Fibroblast of lung (primary cell): ENCODE results near the gene HOPX. TPM values are rescaled to one million over a fixed set of nuclear protein-coding genes. Genes with fewer than 3 reads are reported as not detected.
"Not testable (repeated sequence)": the region's sequence is repeated elsewhere in the genome, so short reads cannot be mapped to it uniquely, and the experiment has no call there.

Experiments used
- DNase-seq, 2 donors: peaks; one replicate each; pipeline versions ENCODE4 v3.0.0 to v3.0.0-alpha.2; 2010; ENCODE audit warnings: low read depth in 2 of 2
- H2AFZ ChIP-seq: 2 replicates; pipeline ENCODE4 v1.5.1; 2012; ENCODE audit warnings: low read length, control low read depth, inconsistent platforms
- H3K27ac ChIP-seq: 2 replicates; pipeline ENCODE4 v1.5.1; 2011; ENCODE audit warnings: low read length, control low read depth; ENCODE audit not compliant: insufficient read depth
- H3K27me3 ChIP-seq: 2 replicates; pipeline ENCODE4 v1.5.1; 2011; ENCODE audit warnings: mild to moderate bottlenecking, low read length; ENCODE audit not compliant: control insufficient read depth, insufficient read depth
- H3K36me3 ChIP-seq: 2 replicates; pipeline ENCODE4 v1.5.1; 2011; ENCODE audit warnings: low read length; ENCODE audit not compliant: control insufficient read depth, insufficient read depth
- H3K4me1 ChIP-seq: 2 replicates; pipeline ENCODE4 v1.5.1; 2011; ENCODE audit warnings: low read length; ENCODE audit not compliant: control insufficient read depth, insufficient read depth; ENCODE audit errors: extremely low read depth
- H3K4me2 ChIP-seq: 2 replicates; pipeline ENCODE4 v1.5.1; 2011; ENCODE audit warnings: low read length, control low read depth; ENCODE audit not compliant: insufficient read depth; ENCODE audit errors: extremely low read depth
- H3K4me3 ChIP-seq, 4 experiments: fragments of 200-600 bp in 1 of 4; sonication (generic) in 1 of 4; replicated peaks in 1 of 4; 2 replicates each; pipeline ENCODE4 v1.5.1; 2011 to 2016; ENCODE audit warnings: low read length in 4 of 4, low read depth in 3 of 4, mild to moderate bottlenecking in 3 of 4, control low read depth in 2 of 4, inconsistent platforms in 1 of 4, mixed read lengths in 1 of 4; ENCODE audit not compliant: insufficient read depth in 1 of 4; ENCODE audit errors: control extremely low read depth in 1 of 4
- H3K79me2 ChIP-seq: 2 replicates; pipeline ENCODE4 v1.5.1; 2012; ENCODE audit warnings: mild to moderate bottlenecking, low read length, inconsistent platforms; ENCODE audit not compliant: control insufficient read depth, insufficient read depth
- H3K9ac ChIP-seq: 2 replicates; pipeline ENCODE4 v1.5.1; 2011; ENCODE audit warnings: mild to moderate bottlenecking, low read length, control low read depth; ENCODE audit not compliant: insufficient read depth
- H3K9me3 ChIP-seq: 2 replicates; pipeline ENCODE4 v1.5.1; 2012; ENCODE audit warnings: low read depth, low read length; ENCODE audit not compliant: control insufficient read depth, insufficient read depth
- H4K20me1 ChIP-seq: 2 replicates; pipeline ENCODE4 v1.5.1; 2011; ENCODE audit warnings: low read length; ENCODE audit not compliant: control insufficient read depth, insufficient read depth; ENCODE audit errors: extremely low read depth
- CTCF ChIP-seq, 2 donors: IDR thresholded peaks in 1 of 2; conservative IDR thresholded peaks in 1 of 2; 1 replicate in 1 of 2; 2 replicates in 1 of 2; pipeline ENCODE4 v1.5.1; 2011 to 2012; ENCODE audit warnings: low read length in 2 of 2, control low read depth in 1 of 2, inconsistent platforms in 1 of 2, low read depth in 1 of 2, mild to moderate bottlenecking in 1 of 2
- EZH2 ChIP-seq: IDR thresholded peaks from 2 replicates; pipeline ENCODE4 v1.5.1; 2012; ENCODE audit warnings: low read length, control low read depth, mild to moderate bottlenecking; ENCODE audit errors: missing control alignments
- polyA plus RNA-seq, 2 donors: library from polyadenylated mRNA; depleted of rRNA in 1 of 2; stranded (reverse) in 1 of 2; unstranded in 1 of 2; fragments of >200 nt; gene quantifications; 2 replicates each; pipeline ENCODE4 v1.2.1, GENCODE V29; 2011 to 2012; ENCODE audit warnings: missing spikeins in 1 of 2
- total RNA-seq: library from RNA; depleted of rRNA; stranded (reverse); fragments of >200 nt; gene quantifications from 2 replicates; pipeline ENCODE4 v1.2.1, GENCODE V29; 2014

The HOPX gene
- total and polyA plus RNA-seq, 2 donors (not counting 1 experiment from before 2014, with no cell fraction given) = 2.4 to 11.4 TPM

DNA sequence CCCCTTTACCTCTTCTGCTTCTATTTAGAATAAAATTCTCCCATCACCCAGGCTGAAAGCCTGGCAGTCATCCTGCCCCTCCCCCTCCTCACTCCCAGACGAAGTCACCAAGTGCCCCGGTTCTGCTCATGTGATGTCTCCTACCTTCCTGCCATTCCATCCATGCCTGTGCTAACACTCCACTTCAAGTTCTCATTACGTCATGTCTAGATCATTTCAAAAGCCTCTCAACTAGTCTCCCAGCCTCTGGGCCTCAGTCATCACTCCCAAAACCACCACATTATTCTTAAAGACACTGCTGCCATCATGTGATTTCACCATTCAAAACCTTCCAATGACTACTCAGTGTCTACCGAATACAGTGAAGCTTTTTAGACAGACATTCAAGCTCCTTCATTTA, 17.2 kb upstream of the HOPX start:
- peak; percentile 44 to 91 for DNase-seq

DNA sequence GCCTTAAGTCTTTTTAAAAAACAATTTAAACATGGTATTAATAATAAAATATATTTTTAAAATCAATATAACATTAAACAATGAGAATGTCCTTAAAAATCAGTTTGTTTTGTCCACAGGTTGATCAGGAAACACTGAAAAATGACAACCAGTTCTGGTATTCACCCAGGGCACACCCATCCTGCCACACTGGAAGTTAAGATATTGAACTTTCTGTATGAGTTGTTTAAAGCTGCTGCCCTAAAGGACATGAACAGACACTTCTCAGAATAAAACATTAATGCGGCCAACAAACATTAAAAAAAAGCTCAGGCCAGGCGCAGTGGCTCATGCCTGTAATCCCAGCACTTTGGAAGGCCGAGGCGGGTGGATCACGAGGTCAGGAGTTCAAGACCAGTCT, 15.0 kb upstream of the HOPX start:
- no peak overlapping the region for H3K4me3 ChIP-seq
- no peaks in the 10 kb centered on the region for H4K20me1 ChIP-seq
- H3K27ac ChIP-seq = no peak overlapping the region
- H2AFZ ChIP-seq = no peak overlapping the region
- no peak for TF ChIP-seq CTCF (conservative IDR thresholded peaks at IDR 0.05 in 1 of 2, IDR thresholded peaks at IDR 0.05 in 1 of 2; ENCODE audit: low read depth in 1 of 2, low read length in 2 of 2)
- no peak for TF ChIP-seq EZH2
- DNase-seq = no peak
- no peak overlapping the region for H3K4me2 ChIP-seq
- no peaks in the 10 kb centered on the region for H3K9me3 ChIP-seq
- H3K4me1 ChIP-seq = no peaks in the 10 kb centered on the region
- H3K79me2 ChIP-seq = no peaks in the 10 kb centered on the region
- H3K27me3 ChIP-seq = peaks cover 8% of the 10 kb centered on the region
- no peak overlapping the region for H3K9ac ChIP-seq
- no peaks in the 10 kb centered on the region for H3K36me3 ChIP-seq

More for the DNA sequence above, 17.2 kb upstream of the HOPX start:
- H3K27ac ChIP-seq = no peak overlapping the region
- H3K27me3 ChIP-seq = no peaks in the 10 kb centered on the region
- TF ChIP-seq CTCF (conservative IDR thresholded peaks at IDR 0.05 in 1 of 2, IDR thresholded peaks at IDR 0.05 in 1 of 2; ENCODE audit: low read depth in 1 of 2, low read length in 2 of 2) = no peak
- H3K4me3 ChIP-seq = no peak overlapping the region
- no peak overlapping the region for H3K9ac ChIP-seq
- no peaks in the 10 kb centered on the region for H3K4me1 ChIP-seq
- no peaks in the 10 kb centered on the region for H3K36me3 ChIP-seq
- H3K79me2 ChIP-seq = no peaks in the 10 kb centered on the region
- no peaks in the 10 kb centered on the region for H3K9me3 ChIP-seq
- no peaks in the 10 kb centered on the region for H4K20me1 ChIP-seq
- no peak overlapping the region for H3K4me2 ChIP-seq
- H2AFZ ChIP-seq = no peak overlapping the region

GRCh38 chr4:56693476-56693875, 12.4 kb upstream of the HOPX start:
- not testable (repeated sequence) for H3K27ac ChIP-seq, H4K20me1 ChIP-seq, H3K9ac ChIP-seq, H3K4me1 ChIP-seq, DNase-seq, H3K4me3 ChIP-seq, H3K4me2 ChIP-seq, H3K79me2 ChIP-seq, H3K36me3 ChIP-seq, H2AFZ ChIP-seq, H3K9me3 ChIP-seq
- peaks cover 14% of the 10 kb centered on the region for H3K27me3 ChIP-seq

GRCh38 chr4:56692576-56692975, 11.5 kb upstream of the HOPX start:
- Histone ChIP-seq H4K20me1 (no peaks in the 10 kb centered on the region), H3K4me1 (no peaks in the 10 kb centered on the region), H3K27ac (no peak overlapping the region), H3K4me2 (no peak overlapping the region), H2AFZ (no peak overlapping the region), H3K36me3 (no peaks in the 10 kb centered on the region), H3K9ac (no peak overlapping the region), H3K27me3 (peaks cover 14% of the 10 kb centered on the region), H3K4me3 (no peak overlapping the region), H3K79me2 (no peaks in the 10 kb centered on the region), H3K9me3 (no peaks in the 10 kb centered on the region)
- TF ChIP-seq CTCF (conservative IDR thresholded peaks at IDR 0.05 in 1 of 2, IDR thresholded peaks at IDR 0.05 in 1 of 2; ENCODE audit: low read depth in 1 of 2, low read length in 2 of 2) = no peak
- no peak for TF ChIP-seq EZH2
- DNase-seq = no peak
